K562 (cell line): ENCODE results near the gene KCNK2. TPM values are rescaled to one million over a fixed set of nuclear protein-coding genes. Genes with fewer than 3 reads are reported as not detected.

Experiments used
- GABPA ChIP-seq: fragments of 200-800 bp; sonication (Bioruptor generic); conservative IDR thresholded peaks from 2 replicates; pipeline ENCODE4 v1.6.1; 2016; ENCODE audit warnings: low read depth, missing genetic modification characterization, missing compliant biosample characterization
- HMG20A ChIP-seq: fragments of 450-650 bp; formaldehyde crosslinking; conservative IDR thresholded peaks from 2 replicates; pipeline ENCODE4 v1.4.0; 2020; ENCODE audit warnings: mild to moderate bottlenecking, mixed read lengths
- SMAD2 ChIP-seq: fragments of 150-350 bp; IDR thresholded peaks from 2 replicates; pipeline ENCODE4 v1.6.1; 2014; ENCODE audit warnings: low read depth, mild to moderate bottlenecking, low read length
- polyA plus RNA-seq, 8 experiments: library from polyadenylated mRNA; depleted of rRNA in 4 of 8; stranded (reverse) in 5 of 8; unstranded in 3 of 8; fragments of >200 nt; fragmentation: Nextera tagmentation in 2 of 8; fragmentation: Illumina TruSeq in 1 of 8; extraction: Ambion mirVana in 2 of 8; extraction: Trizol in 1 of 8; gene quantifications; 2 replicates each; pipeline versions ENCODE4 v1.2.1 to v1.2.3, GENCODE V29; 2011 to 2014; ENCODE audit warnings: inconsistent platforms in 1 of 8, missing spikeins in 1 of 8
- total RNA-seq, 7 experiments: library from RNA; depleted of rRNA in 6 of 7; stranded (reverse); fragments of >200 nt in 6 of 7; fragmentation: Illumina TruSeq in 2 of 7; extraction: Trizol in 2 of 7; gene quantifications; 2 replicates each; pipeline versions ENCODE4 v1.2.1 to v1.2.3, GENCODE V29; 2011 to 2021; ENCODE audit warnings: low replicate concordance in 1 of 7
- TF ChIP-seq, protein P1 (sequence below): fragments of 200-800 bp; sonication (Bioruptor generic); IDR thresholded peaks from 2 replicates; pipeline ENCODE4 v1.6.1; 2017; ENCODE audit warnings: missing genetic modification characterization, missing compliant biosample characterization
- TF ChIP-seq, protein P2 (sequence below), 2 experiments: fragments of 450-650 bp; IDR thresholded peaks; 2 replicates each; pipeline ENCODE4 v1.6.1; 2018; ENCODE audit warnings: mild to moderate bottlenecking in 2 of 2, low read depth in 1 of 2; ENCODE audit not compliant: partially characterized antibody in 2 of 2

The KCNK2 gene
- total and polyA plus RNA-seq, 9 of the 15 experiments (the other 6 are each of a cell fraction or from before 2014, with no cell fraction given), result 0.04 to 0.13 (median 0.05) TPM; not detected in 3

DNA sequence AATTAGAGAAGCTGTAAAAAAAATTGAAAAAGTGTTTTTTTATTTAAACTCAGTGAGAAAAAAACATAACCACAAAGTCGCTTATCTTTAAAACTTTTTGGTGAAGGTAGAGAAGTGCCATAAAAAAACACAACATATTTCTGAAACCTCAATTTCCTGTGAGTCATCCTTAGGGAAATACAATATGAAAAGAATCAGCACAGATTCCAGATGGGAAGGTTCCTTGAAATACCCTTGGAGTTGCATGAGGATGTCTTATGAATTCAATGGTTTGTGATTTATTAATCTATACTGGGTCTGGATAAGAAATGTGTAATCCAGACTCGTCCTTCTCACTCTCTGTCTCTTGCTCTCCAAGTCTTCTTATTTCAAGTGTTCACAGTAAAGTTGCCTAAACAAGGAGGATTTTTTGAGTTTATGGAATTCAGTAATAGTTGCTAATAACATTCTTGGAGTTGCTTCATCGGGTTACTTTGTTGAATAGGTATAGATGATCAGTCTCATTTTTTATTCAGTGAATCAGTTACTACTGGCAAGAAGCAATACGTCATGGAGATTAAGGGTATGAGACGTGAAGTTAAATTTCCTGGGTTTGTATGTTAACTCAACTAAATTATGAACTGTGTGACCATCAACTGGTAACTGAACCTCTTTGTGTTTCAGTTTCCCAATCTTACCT, 191.4 kb downstream of the KCNK2 start (continued):
- TF ChIP-seq, protein P1, sequence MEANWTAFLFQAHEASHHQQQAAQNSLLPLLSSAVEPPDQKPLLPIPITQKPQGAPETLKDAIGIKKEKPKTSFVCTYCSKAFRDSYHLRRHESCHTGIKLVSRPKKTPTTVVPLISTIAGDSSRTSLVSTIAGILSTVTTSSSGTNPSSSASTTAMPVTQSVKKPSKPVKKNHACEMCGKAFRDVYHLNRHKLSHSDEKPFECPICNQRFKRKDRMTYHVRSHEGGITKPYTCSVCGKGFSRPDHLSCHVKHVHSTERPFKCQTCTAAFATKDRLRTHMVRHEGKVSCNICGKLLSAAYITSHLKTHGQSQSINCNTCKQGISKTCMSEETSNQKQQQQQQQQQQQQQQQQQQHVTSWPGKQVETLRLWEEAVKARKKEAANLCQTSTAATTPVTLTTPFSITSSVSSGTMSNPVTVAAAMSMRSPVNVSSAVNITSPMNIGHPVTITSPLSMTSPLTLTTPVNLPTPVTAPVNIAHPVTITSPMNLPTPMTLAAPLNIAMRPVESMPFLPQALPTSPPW, result no peak
- no peak for TF ChIP-seq HMG20A (CRISPR knock-in tag)
- TF ChIP-seq GABPA (tag), result no peak
- TF ChIP-seq, protein P2, sequence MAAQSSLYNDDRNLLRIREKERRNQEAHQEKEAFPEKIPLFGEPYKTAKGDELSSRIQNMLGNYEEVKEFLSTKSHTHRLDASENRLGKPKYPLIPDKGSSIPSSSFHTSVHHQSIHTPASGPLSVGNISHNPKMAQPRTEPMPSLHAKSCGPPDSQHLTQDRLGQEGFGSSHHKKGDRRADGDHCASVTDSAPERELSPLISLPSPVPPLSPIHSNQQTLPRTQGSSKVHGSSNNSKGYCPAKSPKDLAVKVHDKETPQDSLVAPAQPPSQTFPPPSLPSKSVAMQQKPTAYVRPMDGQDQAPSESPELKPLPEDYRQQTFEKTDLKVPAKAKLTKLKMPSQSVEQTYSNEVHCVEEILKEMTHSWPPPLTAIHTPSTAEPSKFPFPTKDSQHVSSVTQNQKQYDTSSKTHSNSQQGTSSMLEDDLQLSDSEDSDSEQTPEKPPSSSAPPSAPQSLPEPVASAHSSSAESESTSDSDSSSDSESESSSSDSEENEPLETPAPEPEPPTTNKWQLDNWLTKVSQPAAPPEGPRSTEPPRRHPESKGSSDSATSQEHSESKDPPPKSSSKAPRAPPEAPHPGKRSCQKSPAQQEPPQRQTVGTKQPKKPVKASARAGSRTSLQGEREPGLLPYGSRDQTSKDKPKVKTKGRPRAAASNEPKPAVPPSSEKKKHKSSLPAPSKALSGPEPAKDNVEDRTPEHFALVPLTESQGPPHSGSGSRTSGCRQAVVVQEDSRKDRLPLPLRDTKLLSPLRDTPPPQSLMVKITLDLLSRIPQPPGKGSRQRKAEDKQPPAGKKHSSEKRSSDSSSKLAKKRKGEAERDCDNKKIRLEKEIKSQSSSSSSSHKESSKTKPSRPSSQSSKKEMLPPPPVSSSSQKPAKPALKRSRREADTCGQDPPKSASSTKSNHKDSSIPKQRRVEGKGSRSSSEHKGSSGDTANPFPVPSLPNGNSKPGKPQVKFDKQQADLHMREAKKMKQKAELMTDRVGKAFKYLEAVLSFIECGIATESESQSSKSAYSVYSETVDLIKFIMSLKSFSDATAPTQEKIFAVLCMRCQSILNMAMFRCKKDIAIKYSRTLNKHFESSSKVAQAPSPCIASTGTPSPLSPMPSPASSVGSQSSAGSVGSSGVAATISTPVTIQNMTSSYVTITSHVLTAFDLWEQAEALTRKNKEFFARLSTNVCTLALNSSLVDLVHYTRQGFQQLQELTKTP (IDR thresholded peaks at IDR 0.05; ENCODE audit: low read depth in 1 of 2, partially characterized antibody in 2 of 2), result no peak
- no peak for TF ChIP-seq SMAD2
